ENCODE data around the gene DUOXA1. TPM values are rescaled to one million over a fixed set of nuclear protein-coding genes. Genes with fewer than 3 reads are reported as not detected.

Gene DUOXA1
- total RNA-seq, 4 donors from 2014 or later: 0.44 to 1.1 (median 0.51) TPM; not detected in 1

DNA sequence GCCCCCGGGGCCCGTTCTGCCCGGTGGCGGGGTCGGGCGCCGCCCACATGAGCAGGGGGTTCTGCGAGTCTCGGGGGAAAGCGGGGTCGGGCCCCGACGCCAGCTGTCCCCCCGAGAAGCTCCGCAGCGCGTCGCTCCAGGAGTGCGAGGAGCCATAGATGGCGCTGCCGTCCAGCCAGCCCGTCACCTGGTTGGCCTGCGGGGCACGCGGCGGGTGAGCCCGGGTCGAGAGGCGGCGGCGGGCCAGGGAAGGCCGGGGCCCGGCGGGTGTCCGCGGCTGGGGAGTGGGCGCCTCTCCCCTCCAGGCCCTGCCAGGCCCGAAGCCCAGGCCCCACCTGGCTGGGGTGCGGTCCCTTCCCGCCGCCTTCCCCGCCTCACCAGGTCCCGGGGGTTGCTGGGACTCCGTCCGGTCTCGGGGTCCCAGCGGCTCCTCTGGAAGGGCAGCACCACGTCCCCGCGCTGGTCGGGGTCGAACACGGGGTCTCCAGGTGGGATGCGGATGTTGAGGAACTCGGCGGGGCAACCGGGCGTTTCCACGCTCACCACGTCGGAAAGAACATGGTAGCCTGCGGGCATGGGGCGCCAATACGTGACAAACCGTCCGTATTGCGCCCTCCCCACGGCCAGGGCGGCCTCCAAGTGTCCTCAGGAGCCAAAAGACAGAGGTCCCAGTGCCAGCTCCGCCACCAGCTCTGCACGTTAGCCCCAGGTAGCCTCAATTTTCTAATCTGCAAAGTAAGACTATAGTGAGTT is 18.1 kb downstream of the DUOXA1 start:
- TF ChIP-seq CTCF (IDR thresholded peaks at IDR 0.05; ENCODE audit: low read depth): no peak

- TF ChIP-seq CTCF (IDR thresholded peaks at IDR 0.05; ENCODE audit: low read depth): no peak
Measured at GRCh38 chr15:45110256-45110820, 19.3 kb downstream of the DUOXA1 start.

DNA sequence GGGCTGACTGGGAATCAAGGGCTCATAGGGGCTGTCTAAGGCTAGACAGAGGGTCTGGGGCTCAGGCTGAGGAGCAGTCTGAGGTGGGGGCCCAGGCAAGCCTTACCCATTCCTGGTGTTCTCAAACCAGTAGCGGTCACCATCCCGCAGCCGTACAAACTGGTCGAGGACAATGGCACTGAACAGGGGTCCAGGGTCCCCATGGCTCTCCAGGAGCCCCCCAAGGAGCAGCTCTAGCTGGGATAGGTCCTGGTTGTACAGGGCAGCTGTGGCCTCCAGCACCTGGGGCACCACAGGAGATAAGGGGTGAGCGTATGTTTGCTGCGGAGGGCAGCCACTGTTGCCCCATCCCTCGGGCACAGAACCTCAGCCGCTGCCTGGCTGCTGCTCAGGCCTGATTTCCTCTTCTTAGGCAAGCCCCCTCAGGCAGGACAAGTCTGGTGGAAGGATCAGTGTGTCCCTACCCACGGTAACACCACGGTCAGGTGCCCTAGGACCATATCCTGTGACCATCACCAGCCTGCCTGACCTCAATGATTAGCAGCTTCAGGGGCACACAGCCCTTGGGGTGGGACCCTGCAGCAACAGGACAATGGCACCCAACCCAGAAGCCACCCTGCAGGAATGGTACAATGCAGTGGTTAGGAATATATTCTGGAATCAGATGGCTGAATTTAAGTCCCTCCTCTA is 21.6 kb downstream of the DUOXA1 start:
- TF ChIP-seq CTCF (IDR thresholded peaks at IDR 0.05; ENCODE audit: low read depth): no peak

DNA sequence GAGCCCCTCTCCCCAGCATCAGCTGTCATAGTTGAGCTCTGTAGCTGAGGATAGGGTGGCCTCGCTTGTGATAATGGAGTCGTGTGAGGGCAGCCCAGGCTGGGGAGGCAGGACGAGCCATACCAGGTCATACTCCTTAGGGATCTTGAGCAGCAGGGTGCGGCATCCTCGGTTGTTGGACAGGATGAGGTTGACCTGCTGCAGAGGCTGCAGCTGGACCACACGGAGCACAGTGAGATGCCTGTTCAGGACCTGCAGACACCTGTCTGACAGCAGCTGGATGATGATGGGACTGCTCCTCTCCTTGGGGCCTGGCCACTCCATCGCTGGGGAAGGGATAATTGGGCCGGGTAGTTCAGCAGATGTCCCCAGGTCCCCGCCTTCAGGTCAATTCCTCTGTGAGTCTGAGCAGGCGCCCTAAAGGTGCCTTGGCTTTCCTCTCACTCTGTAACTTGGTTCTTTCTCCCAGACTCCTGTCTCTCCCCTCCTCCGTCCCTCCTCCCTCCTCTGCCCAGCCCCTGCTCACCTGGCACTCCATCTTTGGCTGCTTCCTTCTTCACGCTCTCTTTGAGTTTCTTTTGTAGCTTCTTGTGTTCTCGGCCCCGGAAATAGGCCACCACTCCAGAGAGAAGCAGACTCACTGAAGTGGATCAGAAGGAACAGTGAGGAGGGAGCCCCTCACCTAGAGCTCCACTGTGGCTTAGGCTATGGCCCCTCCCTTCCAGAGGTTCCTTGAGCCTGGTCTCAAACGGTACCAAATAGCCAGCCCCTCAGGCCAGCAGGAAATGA is 23.5 kb downstream of the DUOXA1 start:
- no peak for TF ChIP-seq CTCF (IDR thresholded peaks at IDR 0.05; ENCODE audit: low read depth)

GRCh38 chr15:45105586-45105985 is 24.1 kb downstream of the DUOXA1 start:
- TF ChIP-seq CTCF (IDR thresholded peaks at IDR 0.05; ENCODE audit: low read depth): no peak

DNA sequence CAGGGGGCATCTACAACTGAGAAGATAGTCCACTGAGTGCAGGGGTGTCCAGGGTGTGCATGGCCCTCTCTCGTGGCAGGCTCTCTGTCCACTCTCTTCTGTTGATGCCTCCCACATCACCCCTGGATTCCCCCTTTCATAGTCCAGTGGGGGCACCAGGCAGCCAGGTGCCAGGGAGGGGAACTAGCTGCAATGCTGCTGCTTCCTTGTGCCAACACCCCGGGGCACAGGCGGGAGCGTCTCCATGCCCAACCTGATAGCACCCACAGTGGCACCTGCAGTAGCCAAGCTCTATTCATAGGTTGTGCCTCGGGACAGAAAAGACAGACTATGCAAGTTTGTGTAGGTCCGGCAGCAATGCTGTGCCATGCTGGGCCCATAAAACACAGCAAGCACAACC is 27.5 kb downstream of the DUOXA1 start:
- no peak for TF ChIP-seq CTCF (IDR thresholded peaks at IDR 0.05; ENCODE audit: low read depth)
